COR-L47 (cell line): ENCODE data around the gene GGA1.

Experiments used
- DNase-seq: peaks from one replicate; lab custom pipeline; 2025; lab: John Stamatoyannopoulos, UW

GGA1 gene

DNA sequence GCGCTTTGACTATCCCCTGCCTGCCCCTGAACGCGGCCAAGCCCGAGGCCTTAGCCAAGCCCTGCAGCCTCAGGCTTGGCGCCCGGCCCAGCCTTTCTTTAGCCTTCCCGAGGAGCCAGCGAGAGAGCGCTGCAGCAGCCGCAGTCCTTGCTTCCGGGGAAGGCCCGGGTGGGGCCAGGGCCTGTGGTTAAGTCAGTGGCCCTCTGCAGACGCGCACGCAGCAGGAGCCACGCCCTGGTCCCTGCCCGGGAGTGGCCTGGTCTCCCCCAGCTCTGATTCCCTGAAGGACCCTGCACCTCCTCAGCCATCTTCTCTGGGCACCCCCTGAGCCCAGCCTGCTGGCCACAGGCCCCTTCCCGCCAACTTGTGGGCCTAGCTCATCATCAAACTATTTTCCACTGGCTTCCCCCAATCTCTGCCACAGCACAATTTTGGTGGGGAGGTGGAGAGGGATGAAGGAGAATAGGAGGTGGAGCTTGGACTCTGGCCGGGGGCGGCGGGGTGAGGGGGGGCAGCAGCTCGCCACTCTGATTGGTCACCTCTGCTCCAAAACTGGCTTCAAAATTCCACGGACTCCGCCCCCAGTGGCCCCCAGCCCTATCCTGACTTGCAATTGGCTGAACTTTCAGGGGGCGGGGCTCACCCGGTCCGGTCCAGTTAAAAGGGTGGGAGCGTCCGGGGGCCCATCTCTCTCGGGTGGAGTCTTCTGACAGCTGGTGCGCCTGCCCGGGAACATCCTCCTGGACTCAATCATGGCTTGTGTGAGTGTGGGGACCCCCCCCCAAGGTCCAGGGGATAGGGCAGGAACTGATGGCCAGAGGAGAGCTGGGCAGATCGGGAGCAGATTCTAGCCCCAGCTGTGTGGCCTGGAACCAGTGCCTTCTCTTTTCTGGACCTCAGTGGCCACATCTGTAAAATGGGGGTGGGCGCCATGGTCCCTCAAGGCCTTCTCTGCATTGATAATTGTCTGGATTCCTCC, 66.6 kb downstream of the GGA1 start, which contains the start of gene LGALS1:
Gene LGALS1 (plus strand): TSS at position 686 of the 979 bp plus-strand sequence. CDS start 67 bp downstream, at position 753.
- DNase-seq = peak; percentile 88

- no peak for DNase-seq
These were observed 67.5 kb downstream of the GGA1 start for GRCh38 chr22:37675930-37676735.

GRCh38 chr22:37676736-37677492, 68.3 kb downstream of the GGA1 start:
- peak; percentile 81 for DNase-seq

GRCh38 chr22:37677493-37677974, 68.9 kb downstream of the GGA1 start:
- no peak for DNase-seq

DNA sequence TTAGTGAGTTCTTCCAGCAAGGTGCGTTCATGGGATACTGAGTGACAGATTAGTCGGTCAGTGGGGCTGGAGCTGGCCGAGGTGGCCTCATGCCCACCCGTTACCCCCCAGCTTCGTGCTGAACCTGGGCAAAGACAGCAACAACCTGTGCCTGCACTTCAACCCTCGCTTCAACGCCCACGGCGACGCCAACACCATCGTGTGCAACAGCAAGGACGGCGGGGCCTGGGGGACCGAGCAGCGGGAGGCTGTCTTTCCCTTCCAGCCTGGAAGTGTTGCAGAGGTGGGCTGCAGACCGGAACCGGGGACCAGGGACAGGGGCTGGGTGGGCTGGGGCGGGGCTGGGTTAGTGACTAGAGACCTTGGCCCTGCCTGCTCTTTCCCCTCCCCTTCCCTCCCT, 69.7 kb downstream of the GGA1 start:
- DNase-seq = no peak

DNA sequence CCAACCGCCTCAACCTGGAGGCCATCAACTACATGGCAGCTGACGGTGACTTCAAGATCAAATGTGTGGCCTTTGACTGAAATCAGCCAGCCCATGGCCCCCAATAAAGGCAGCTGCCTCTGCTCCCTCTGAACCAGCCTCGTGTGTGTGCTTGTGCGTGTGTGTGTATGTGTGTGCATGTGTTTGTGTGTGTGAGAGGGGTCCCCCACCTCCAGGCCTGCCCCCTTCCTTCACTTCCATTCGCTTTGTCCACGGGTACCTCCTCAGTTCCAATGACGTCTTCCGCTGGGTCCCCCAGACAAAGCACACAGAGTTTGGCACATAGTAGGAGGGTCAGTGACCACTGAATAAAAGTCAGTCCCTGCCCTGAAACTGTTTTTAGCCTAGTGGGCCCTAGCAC, 71.0 kb downstream of the GGA1 start:
- DNase-seq = no peak

GRCh38 chr22:37680191-37680851, 71.7 kb downstream of the GGA1 start:
- no peak for DNase-seq

- DNase-seq = no peak
These were observed 72.4 kb downstream of the GGA1 start for GRCh38 chr22:37681001-37681424.

DNA sequence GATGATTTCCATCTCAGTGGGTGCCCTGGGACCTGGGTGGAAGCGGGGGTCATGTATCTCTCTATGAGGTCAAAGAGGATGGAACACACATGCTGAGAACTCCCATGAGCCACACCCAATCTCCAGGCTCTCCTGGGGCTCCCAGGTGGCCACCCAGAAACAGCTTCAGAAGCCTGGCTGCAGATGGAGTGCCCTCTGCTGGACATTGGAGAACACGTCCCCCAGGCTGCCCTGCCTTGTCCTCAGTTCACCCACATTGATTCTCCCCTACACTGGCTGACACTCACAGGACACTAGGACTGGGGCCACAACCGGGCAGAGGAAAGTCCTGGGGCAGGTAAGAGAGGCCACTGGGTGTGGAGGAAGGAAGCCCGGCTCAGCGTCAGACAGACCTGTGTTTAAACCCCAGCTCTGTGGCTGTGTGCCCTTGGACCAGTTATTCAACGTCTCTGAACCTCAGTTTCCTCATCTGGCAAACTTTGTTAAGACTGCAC, 73.0 kb downstream of the GGA1 start:
- peak; percentile 64 for DNase-seq
